Kidney (tissue), 14 donors: Measurements from ENCODE around the gene LENG1. TPM values are rescaled to one million over a fixed set of nuclear protein-coding genes. Genes with fewer than 3 reads are reported as not detected.
"Not testable (repeated sequence)": the region's sequence is repeated elsewhere in the genome, so short reads cannot be mapped to it uniquely, and the experiment has no call there.

Source experiments
- DNase-seq, 5 donors: peaks; one replicate each; pipeline ENCODE4 v3.0.0-alpha.2; 2013 to 2020
- FAIRE-seq: peaks from 2 replicates; lab custom pipeline; 2012; peaks lifted over from hg19 to GRCh38; lab: Jason Lieb, UNC
- H3K27ac ChIP-seq, 2 donors: one replicate each; pipeline ENCODE4 v1.7.0; 2013; ENCODE audit warnings: low read depth in 2 of 2, low read length in 2 of 2, inconsistent platforms in 1 of 2
- H3K27me3 ChIP-seq: one replicate; pipeline ENCODE4 v1.7.1; 2013; ENCODE audit warnings: low read length, inconsistent platforms; ENCODE audit not compliant: control insufficient read depth, insufficient read depth
- H3K36me3 ChIP-seq, 3 donors: one replicate each; pipeline versions ENCODE4 v1.7.0 to v1.7.1; 2013; ENCODE audit warnings: low read length in 3 of 3, control low read depth in 1 of 3, inconsistent platforms in 1 of 3; ENCODE audit not compliant: insufficient read depth in 3 of 3, control insufficient read depth in 2 of 3
- H3K4me1 ChIP-seq, 3 donors: one replicate each; pipeline versions ENCODE4 v1.7.0 to v1.7.1; 2013; ENCODE audit warnings: low read length in 3 of 3, inconsistent platforms in 1 of 3, low read depth in 1 of 3; ENCODE audit not compliant: control insufficient read depth in 2 of 3, insufficient read depth in 2 of 3
- H3K4me3 ChIP-seq, 3 donors: one replicate each; pipeline versions ENCODE4 v1.7.0 to v1.8.1; 2013; ENCODE audit warnings: low read length in 3 of 3, control low read depth in 1 of 3, inconsistent platforms in 1 of 3
- H3K9ac ChIP-seq, 3 donors: one replicate each; pipeline versions ENCODE4 v1.7.0 to v1.7.1; 2013; ENCODE audit warnings: low read length in 3 of 3, control low read depth in 1 of 3, inconsistent platforms in 1 of 3
- H3K9me3 ChIP-seq, 3 donors: one replicate each; pipeline versions ENCODE4 v1.7.0 to v1.7.1; 2013; ENCODE audit warnings: low read length in 3 of 3, control low read depth in 1 of 3, inconsistent platforms in 1 of 3; ENCODE audit not compliant: control insufficient read depth in 2 of 3, insufficient read depth in 1 of 3
- intact Hi-C: fragments of 100-400 bp; cut with DNase I; formaldehyde crosslinking; loops from one replicate; pipeline ENCODE4 v1.11.1; 2022
- polyA plus RNA-seq: library from polyadenylated mRNA; stranded (reverse); fragments of 350-450 nt; fragmentation: Illumina TruSeq; extraction: RNeasy Lipid Tissue Mini Kit (QIAGEN cat#74804); gene quantifications from one replicate; pipeline ENCODE4 v1.2.3, GENCODE V29; 2014; ENCODE audit warnings: low read depth, low replicate concordance; ENCODE audit not compliant: insufficient read depth
- total RNA-seq: library from RNA; stranded (reverse); fragmentation: NEBNext Ultra II Directional; extraction: Animal tissue kit (Norgen Biotek cat#: 25700); gene quantifications from one replicate; pipeline ENCODE4 v1.2.1, GENCODE V29; 2021
- TF ChIP-seq, protein P1 (sequence below): IDR thresholded peaks from 3 replicates; pipeline ENCODE4 v1.5.1; 2012; ENCODE audit warnings: mild to moderate bottlenecking, moderate library complexity, borderline replicate concordance; ENCODE audit not compliant: insufficient read depth; ENCODE audit errors: extremely low read depth
- donor health status: control.
- donor health status: control.
- donor health status: control.
- donor health status: control.
- donor health status: control.
- donor health status: DM: yes; HTN: yes; CAD: no.
- donor health status: Normal renal cell carcinoma (clear cell type).

LENG1 gene
- total and polyA plus RNA-seq, 2 donors from 2014 or later, result 8.0 to 12.2 TPM

DNA sequence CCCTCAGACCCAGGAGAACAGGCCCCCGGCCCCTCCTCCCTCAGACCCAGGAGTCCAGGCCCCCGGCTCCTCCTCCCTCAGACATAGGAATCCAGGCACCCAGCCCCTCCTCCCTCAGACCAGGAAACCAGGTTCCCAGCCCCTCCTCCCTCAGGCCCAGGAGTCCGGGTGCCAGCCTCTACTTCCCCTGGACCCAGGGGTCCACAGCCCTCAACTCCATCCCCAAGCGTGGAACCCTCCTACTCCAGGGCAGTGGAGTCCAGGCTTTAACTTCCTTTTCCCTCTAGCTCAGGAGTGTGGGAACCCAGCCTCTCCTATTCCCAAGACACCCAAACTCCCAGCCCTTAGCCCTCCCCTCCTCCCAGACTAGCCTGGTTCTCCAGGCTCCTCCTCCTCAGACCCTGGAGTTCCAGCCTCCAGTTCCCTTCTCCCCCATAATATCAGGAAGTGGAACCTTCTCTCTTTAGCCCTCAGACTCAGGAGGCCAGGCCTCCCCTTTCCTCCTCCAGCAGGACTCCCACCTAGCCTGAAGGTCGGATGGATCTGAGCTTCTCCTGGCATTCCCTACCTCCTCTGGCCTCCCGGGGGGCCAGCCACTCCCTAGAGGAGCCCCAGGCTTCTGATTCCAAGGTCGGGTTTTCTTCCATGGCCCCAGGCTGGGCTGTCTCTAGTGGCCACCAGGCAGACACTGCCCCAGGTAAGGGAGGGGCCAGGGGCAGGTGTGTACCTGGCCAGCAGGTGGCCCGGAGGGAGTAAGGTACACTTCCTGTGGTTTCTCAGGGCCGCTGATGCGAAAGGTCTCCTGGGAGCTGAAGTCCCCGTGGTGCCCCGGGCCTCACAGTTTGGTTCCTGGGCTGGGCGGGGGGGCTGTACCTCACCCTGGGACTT, 13.2 kb upstream of the LENG1 start, which contains the start of gene TMC4:
TSS of gene TMC4 (minus strand) at position 690 of the 888 bp plus-strand sequence. CDS start at position 647, 43 bp downstream.
- H3K27me3 ChIP-seq, result no peaks in the 10 kb centered on the region
- no peaks in the 10 kb centered on the region for H3K9me3 ChIP-seq
- no peaks in the 10 kb centered on the region for H3K36me3 ChIP-seq
- intact Hi-C loops, result loop anchor here (10.0 kb wide), 1 partner anchor 62 kb away; no protein-coding TSS in a partner anchor
- FAIRE-seq (no peak), DNase-seq (peak; percentile 62 to 88 (median 73))
- H3K9ac ChIP-seq, result peak within 1 kb of the TSS in 2 of 3 donors; percentile 80 to 82
- H3K27ac ChIP-seq, result peak within 1 kb of the TSS; percentile 71 to 72
- peaks cover 0 to 3% (median 0%) of the 10 kb centered on the region in 3 donors for H3K4me1 ChIP-seq
- peak within 1 kb of the TSS; percentile 16 to 80 (median 66) for H3K4me3 ChIP-seq
- TF ChIP-seq, protein P1, sequence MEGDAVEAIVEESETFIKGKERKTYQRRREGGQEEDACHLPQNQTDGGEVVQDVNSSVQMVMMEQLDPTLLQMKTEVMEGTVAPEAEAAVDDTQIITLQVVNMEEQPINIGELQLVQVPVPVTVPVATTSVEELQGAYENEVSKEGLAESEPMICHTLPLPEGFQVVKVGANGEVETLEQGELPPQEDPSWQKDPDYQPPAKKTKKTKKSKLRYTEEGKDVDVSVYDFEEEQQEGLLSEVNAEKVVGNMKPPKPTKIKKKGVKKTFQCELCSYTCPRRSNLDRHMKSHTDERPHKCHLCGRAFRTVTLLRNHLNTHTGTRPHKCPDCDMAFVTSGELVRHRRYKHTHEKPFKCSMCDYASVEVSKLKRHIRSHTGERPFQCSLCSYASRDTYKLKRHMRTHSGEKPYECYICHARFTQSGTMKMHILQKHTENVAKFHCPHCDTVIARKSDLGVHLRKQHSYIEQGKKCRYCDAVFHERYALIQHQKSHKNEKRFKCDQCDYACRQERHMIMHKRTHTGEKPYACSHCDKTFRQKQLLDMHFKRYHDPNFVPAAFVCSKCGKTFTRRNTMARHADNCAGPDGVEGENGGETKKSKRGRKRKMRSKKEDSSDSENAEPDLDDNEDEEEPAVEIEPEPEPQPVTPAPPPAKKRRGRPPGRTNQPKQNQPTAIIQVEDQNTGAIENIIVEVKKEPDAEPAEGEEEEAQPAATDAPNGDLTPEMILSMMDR, result no peak

- not testable (repeated sequence) for H3K9me3 ChIP-seq, H3K27ac ChIP-seq, H3K4me1 ChIP-seq, H3K27me3 ChIP-seq, FAIRE-seq, H3K9ac ChIP-seq, H3K4me3 ChIP-seq, H3K36me3 ChIP-seq
- peak in 1 of 5 donors; percentile 76 for DNase-seq
- intact Hi-C loops, result loop anchor here (10.0 kb wide), 1 partner anchor 63 kb away; no protein-coding TSS in a partner anchor
Observed at GRCh38 chr19:54171736-54172431, 12.4 kb upstream of the LENG1 start.

DNA sequence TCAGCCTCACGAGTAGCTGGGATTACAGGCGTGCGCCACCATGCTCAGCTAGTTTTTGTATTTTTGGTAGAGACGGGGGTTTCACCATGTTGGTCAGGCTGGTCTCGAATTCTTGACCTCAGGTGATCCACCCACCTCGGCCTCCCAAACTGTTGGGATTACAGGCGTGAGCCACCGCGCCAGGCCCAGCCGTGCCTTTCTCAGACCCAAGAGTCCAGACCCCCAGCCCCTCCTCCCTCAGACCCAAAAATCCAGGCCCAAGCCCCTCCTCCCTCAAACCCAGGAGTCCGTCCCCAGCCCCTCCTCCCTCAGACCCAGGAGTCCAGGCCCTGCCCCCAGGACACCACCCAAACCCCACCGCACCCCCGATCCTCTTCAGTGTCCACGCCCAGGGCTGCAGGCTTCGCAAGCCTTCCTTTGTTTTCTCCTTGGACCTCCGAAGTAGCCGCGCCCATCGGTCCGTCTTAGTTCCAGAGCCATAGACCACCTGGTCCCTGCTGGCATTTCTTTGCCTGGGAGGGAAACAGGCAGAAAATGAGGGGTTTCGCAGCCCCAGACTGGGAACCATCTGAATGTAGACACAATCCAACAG, 9.7 kb upstream of the LENG1 start:
- H3K27me3 ChIP-seq, result no peaks in the 10 kb centered on the region
- peaks cover 0 to 3% (median 0%) of the 10 kb centered on the region in 3 donors for H3K4me1 ChIP-seq
- TF ChIP-seq, protein P1, result no peak
- no peaks in the 10 kb centered on the region for H3K9me3 ChIP-seq
- DNase-seq, result peak in 2 of 5 donors; percentile 67 to 71
- FAIRE-seq, result no peak
- H3K9ac ChIP-seq, result no peak overlapping the region
- no peak overlapping the region for H3K27ac ChIP-seq
- no peak overlapping the region for H3K4me3 ChIP-seq
- intact Hi-C loops, result no loop called here
- H3K36me3 ChIP-seq, result no peaks in the 10 kb centered on the region
